GM12878 (cell line): ENCODE data around the gene NBPF1.
"Not testable (repeated sequence)": the region's sequence is repeated elsewhere in the genome, so short reads cannot be mapped to it uniquely, and the experiment has no call there.

Experiments used
- IKZF1 ChIP-seq: fragments of 450-650 bp; conservative IDR thresholded peaks from 2 replicates; pipeline ENCODE4 v1.6.1; 2017; ENCODE audit warnings: antibody characterized with exemption, mild to moderate bottlenecking
- POLR2AphosphoS5 ChIP-seq: IDR thresholded peaks from 2 replicates; pipeline ENCODE4 v1.6.1; 2011; ENCODE audit warnings: mild to moderate bottlenecking, low read length, inconsistent platforms
- RCOR1 ChIP-seq: conservative IDR thresholded peaks from 2 replicates; pipeline ENCODE4 v1.6.1; 2012; ENCODE audit warnings: low read depth, low read length, improper control_type of control experiment
- TF ChIP-seq, protein P1 (sequence below): IDR thresholded peaks from 2 replicates; pipeline ENCODE4 v1.6.1; 2012; ENCODE audit warnings: low read length, inconsistent platforms
- TF ChIP-seq, protein P2 (sequence below): fragments of 150-350 bp; IDR thresholded peaks from 2 replicates; pipeline ENCODE4 v1.6.1; 2016; ENCODE audit warnings: low read depth, low read length

DNA sequence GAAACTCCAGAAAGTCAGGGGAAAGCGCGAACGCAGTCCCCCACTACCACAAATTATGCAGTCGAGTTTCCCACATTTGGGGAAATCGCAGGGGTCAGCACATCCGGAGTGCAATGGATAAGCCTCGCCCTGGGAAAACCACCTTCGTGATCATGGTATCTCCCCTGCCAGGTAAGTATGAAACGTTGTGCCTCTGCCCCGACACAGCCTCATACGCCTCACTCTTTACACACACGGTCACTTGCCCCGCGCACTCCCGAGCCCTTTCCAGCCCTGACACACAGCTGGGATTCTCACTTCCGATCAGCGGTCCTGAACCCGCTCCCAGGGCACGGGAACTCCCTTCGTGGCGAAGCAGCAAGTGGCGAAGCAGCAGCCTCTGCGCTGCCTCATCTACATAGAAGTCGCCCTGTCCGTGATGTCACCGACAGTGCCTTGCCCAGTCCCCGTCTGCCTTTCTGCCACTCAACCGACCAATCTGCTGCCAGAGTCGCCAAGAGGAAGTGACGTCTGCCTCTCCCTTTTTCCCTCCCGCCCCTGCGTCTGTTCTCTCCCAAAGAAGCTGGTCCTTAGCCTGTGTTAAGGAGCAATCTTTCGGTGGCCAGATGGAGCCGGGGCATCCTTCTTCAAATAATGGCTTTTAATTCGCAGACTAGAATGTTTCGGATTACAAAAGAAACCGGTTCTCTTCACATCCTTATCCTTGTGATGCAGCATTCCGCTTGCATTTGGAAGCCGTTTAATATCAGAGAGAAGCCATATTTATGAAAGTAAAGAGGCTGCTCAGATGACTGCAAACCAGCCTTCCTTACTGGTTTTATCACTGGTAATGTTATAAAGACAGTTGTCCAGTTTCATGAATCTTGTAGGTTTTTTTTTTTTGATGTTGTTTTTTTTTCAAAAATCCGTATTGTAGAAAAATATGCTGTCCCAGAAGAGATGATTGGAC is 99.0 kb downstream of the NBPF1 start, which contains the start of gene RNU1-1:
- peak; percentile 88 for TF ChIP-seq POLR2AphosphoS5
- TF ChIP-seq, protein P1, sequence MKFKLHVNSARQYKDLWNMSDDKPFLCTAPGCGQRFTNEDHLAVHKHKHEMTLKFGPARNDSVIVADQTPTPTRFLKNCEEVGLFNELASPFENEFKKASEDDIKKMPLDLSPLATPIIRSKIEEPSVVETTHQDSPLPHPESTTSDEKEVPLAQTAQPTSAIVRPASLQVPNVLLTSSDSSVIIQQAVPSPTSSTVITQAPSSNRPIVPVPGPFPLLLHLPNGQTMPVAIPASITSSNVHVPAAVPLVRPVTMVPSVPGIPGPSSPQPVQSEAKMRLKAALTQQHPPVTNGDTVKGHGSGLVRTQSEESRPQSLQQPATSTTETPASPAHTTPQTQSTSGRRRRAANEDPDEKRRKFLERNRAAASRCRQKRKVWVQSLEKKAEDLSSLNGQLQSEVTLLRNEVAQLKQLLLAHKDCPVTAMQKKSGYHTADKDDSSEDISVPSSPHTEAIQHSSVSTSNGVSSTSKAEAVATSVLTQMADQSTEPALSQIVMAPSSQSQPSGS, result peak; percentile 92
- TF ChIP-seq IKZF1, RCOR1: not testable (repeated sequence)
- TF ChIP-seq, protein P2, sequence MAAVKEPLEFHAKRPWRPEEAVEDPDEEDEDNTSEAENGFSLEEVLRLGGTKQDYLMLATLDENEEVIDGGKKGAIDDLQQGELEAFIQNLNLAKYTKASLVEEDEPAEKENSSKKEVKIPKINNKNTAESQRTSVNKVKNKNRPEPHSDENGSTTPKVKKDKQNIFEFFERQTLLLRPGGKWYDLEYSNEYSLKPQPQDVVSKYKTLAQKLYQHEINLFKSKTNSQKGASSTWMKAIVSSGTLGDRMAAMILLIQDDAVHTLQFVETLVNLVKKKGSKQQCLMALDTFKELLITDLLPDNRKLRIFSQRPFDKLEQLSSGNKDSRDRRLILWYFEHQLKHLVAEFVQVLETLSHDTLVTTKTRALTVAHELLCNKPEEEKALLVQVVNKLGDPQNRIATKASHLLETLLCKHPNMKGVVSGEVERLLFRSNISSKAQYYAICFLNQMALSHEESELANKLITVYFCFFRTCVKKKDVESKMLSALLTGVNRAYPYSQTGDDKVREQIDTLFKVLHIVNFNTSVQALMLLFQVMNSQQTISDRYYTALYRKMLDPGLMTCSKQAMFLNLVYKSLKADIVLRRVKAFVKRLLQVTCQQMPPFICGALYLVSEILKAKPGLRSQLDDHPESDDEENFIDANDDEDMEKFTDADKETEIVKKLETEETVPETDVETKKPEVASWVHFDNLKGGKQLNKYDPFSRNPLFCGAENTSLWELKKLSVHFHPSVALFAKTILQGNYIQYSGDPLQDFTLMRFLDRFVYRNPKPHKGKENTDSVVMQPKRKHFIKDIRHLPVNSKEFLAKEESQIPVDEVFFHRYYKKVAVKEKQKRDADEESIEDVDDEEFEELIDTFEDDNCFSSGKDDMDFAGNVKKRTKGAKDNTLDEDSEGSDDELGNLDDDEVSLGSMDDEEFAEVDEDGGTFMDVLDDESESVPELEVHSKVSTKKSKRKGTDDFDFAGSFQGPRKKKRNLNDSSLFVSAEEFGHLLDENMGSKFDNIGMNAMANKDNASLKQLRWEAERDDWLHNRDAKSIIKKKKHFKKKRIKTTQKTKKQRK, result not testable (repeated sequence)
